Stimulated activated CD8-positive, alpha-beta memory T cell treated with anti-CD3 and anti-CD28 coated beads, Interleukin-4, amount 100 ng/mL, for 1 hour (primary cell): ENCODE data around the gene OSBPL1A.
"Not testable (repeated sequence)": the region's sequence is repeated elsewhere in the genome, so short reads cannot be mapped to it uniquely, and the experiment has no call there.

Source experiments
- DNase-seq, 2 donors: peaks; one replicate each; pipeline ENCODE4 v3.0.0-alpha.2; 2020; ENCODE audit warnings: low read depth in 2 of 2, low spot score in 1 of 2

Gene OSBPL1A

GRCh38 chr18:24189664-24190346, 207.8 kb downstream of the OSBPL1A start:
- DNase-seq, result no peak

GRCh38 chr18:24189007-24189528, 208.6 kb downstream of the OSBPL1A start:
- no peak for DNase-seq

- DNase-seq, result no peak
Observed at GRCh38 chr18:24188120-24188519, 209.5 kb downstream of the OSBPL1A start.

- no peak for DNase-seq
Observed at GRCh38 chr18:24187689-24188088, 209.9 kb downstream of the OSBPL1A start.

- DNase-seq, result no peak
Observed at GRCh38 chr18:24187049-24187448, 210.6 kb downstream of the OSBPL1A start.

- no peak for DNase-seq
Observed at GRCh38 chr18:24185805-24186204, 211.8 kb downstream of the OSBPL1A start.

- DNase-seq, result no peak
Observed at GRCh38 chr18:24181806-24182205, 215.8 kb downstream of the OSBPL1A start.

- no peak for DNase-seq
Observed at GRCh38 chr18:24180048-24180447, 217.6 kb downstream of the OSBPL1A start.

GRCh38 chr18:24177499-24178133, 220.0 kb downstream of the OSBPL1A start:
- DNase-seq, result no peak

- peak in 1 of 2 donors; percentile 5 for DNase-seq
Observed at GRCh38 chr18:24176727-24177416, 220.8 kb downstream of the OSBPL1A start.

- no peak for DNase-seq
Observed at GRCh38 chr18:24173997-24174396, 223.6 kb downstream of the OSBPL1A start.

GRCh38 chr18:24170360-24170759, 227.3 kb downstream of the OSBPL1A start:
- DNase-seq, result no peak

- no peak for DNase-seq
Observed at GRCh38 chr18:24168496-24168895, 229.1 kb downstream of the OSBPL1A start.

GRCh38 chr18:24161304-24161703, 236.3 kb downstream of the OSBPL1A start:
- DNase-seq, result no peak

- no peak for DNase-seq
Observed at GRCh38 chr18:24160086-24160485, 237.5 kb downstream of the OSBPL1A start.

GRCh38 chr18:24157855-24158254, 239.8 kb downstream of the OSBPL1A start:
- no peak for DNase-seq

- DNase-seq, result no peak
Observed at GRCh38 chr18:24153397-24153796, 244.2 kb downstream of the OSBPL1A start.

GRCh38 chr18:24149591-24149990, 248.0 kb downstream of the OSBPL1A start:
- not testable (repeated sequence) for DNase-seq

- DNase-seq, result no peak
Observed at GRCh38 chr18:24142376-24142775, 255.2 kb downstream of the OSBPL1A start.

- no peak for DNase-seq
Observed at GRCh38 chr18:24140697-24141096, 256.9 kb downstream of the OSBPL1A start.

GRCh38 chr18:24138789-24139616, 258.6 kb downstream of the OSBPL1A start, which contains the start of gene CABYR:
TSS of gene CABYR (plus strand) at chr18:24139062. CDS start at chr18:24143115, 4,053 bp downstream.
- peak; percentile 27 to 59 for DNase-seq
